Tibial nerve (tissue), 4 donors: ENCODE results near the gene TPP2. TPM values are rescaled to one million over a fixed set of nuclear protein-coding genes. Genes with fewer than 3 reads are reported as not detected.
A peak's percentile ranks its signal among the peaks of the same experiment; 100 is the strongest.

ENCODE experiments used
- DNase-seq, 2 donors: peaks; one replicate each; pipeline ENCODE4 v3.0.0-alpha.2; 2019; ENCODE audit warnings: low spot score in 2 of 2
- H3K27ac ChIP-seq, 4 donors: fragments of 200-600 bp; sonication (generic) in 3 of 4; one replicate each; pipeline ENCODE4 v1.5.1; 2017 to 2019; ENCODE audit warnings: mild to moderate bottlenecking in 1 of 4
- H3K27me3 ChIP-seq, 2 donors: fragments of 200-600 bp; sonication (generic) in 1 of 2; one replicate each; pipeline versions ENCODE4 v1.5.1 to v1.6.0; 2017 to 2019
- H3K36me3 ChIP-seq, 3 donors: fragments of 200-600 bp; sonication (generic); one replicate each; pipeline ENCODE4 v1.5.1; 2018 to 2019
- H3K4me1 ChIP-seq, 4 donors: fragments of 200-600 bp; sonication (generic) in 3 of 4; one replicate each; pipeline ENCODE4 v1.5.1; 2017 to 2019
- H3K4me3 ChIP-seq, 4 donors: fragments of 200-600 bp; sonication (generic) in 3 of 4; one replicate each; pipeline ENCODE4 v1.5.1; 2017 to 2019; ENCODE audit warnings: mild to moderate bottlenecking in 1 of 4, moderate library complexity in 1 of 4
- H3K9me3 ChIP-seq, 4 donors: fragments of 200-600 bp; sonication (generic) in 3 of 4; one replicate each; pipeline ENCODE4 v1.5.1; 2017 to 2019
- EP300 ChIP-seq, 2 donors: sonication (generic); formaldehyde crosslinking; IDR thresholded peaks; one replicate each; pipeline ENCODE4 v1.6.1; 2017; ENCODE audit warnings: antibody characterized with exemption in 2 of 2, mild to moderate bottlenecking in 1 of 2
- POLR2A ChIP-seq, 2 donors: fragments of 450-650 bp; IDR thresholded peaks; one replicate each; pipeline ENCODE4 v1.6.1; 2017; ENCODE audit warnings: antibody characterized with exemption in 2 of 2, mild to moderate bottlenecking in 2 of 2, moderate library complexity in 2 of 2
- WGBS, 2 donors: methylation state at CpG; one replicate each; pipeline ENCODE4 v1.1.5; 2018; 5-methylcytosine and 5-hydroxymethylcytosine counted together
- total RNA-seq, 4 donors: library from RNA; depleted of rRNA; stranded (reverse); fragments of >200 nt; gene quantifications; one replicate each; pipeline ENCODE4 v1.1.0, GENCODE V29; 2016
- TF ChIP-seq, protein P1 (sequence below), 5 experiments: fragments of 200-600 bp in 3 of 5; fragments of 450-650 bp in 2 of 5; sonication (generic) in 3 of 5; IDR thresholded peaks; one replicate each; pipeline ENCODE4 v1.5.1; 2016 to 2019; ENCODE audit warnings: antibody characterized with exemption in 5 of 5, mild to moderate bottlenecking in 3 of 5, moderate library complexity in 2 of 5

The TPP2 gene
- total RNA-seq, 4 donors from 2014 or later: 37.8 to 47.5 (median 43.9) TPM

DNA sequence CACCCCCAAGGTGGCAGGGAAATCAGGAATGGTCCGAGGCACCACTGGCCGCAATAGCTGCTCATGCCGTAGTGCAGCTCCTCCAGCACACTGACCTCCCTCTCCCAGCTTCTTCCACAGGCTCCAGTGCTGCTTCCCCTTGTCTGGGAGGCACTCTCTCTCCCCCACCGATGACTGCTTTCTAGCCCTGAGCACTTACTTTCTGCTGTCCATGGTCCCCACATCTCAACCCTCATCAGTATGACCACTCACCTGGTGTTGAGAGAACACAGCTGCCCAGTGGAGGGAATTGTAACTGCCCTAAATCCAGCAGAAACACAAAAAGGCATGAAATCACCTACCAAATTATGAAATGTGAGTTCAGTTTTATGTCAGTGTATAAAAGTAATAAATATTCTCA is 28.9 kb upstream of the TPP2 start:
- H3K36me3 ChIP-seq: no peaks in the 10 kb centered on the region
- no peaks in the 10 kb centered on the region for H3K4me1 ChIP-seq
- H3K4me3 ChIP-seq: no peak overlapping the region
- no peak overlapping the region for H3K27ac ChIP-seq
- peaks cover 0 to 4% of the 10 kb centered on the region in 2 donors for H3K27me3 ChIP-seq
- H3K9me3 ChIP-seq: no peaks in the 10 kb centered on the region
- no peak for DNase-seq
- WGBS, 2 donors: 79 to 82% methylated on average over 4 of the region's 4 CpGs
- no peak for TF ChIP-seq POLR2A (IDR thresholded peaks at IDR 0.05)
- TF ChIP-seq, protein P1, sequence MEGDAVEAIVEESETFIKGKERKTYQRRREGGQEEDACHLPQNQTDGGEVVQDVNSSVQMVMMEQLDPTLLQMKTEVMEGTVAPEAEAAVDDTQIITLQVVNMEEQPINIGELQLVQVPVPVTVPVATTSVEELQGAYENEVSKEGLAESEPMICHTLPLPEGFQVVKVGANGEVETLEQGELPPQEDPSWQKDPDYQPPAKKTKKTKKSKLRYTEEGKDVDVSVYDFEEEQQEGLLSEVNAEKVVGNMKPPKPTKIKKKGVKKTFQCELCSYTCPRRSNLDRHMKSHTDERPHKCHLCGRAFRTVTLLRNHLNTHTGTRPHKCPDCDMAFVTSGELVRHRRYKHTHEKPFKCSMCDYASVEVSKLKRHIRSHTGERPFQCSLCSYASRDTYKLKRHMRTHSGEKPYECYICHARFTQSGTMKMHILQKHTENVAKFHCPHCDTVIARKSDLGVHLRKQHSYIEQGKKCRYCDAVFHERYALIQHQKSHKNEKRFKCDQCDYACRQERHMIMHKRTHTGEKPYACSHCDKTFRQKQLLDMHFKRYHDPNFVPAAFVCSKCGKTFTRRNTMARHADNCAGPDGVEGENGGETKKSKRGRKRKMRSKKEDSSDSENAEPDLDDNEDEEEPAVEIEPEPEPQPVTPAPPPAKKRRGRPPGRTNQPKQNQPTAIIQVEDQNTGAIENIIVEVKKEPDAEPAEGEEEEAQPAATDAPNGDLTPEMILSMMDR (IDR thresholded peaks at IDR 0.05): no peak
- TF ChIP-seq EP300 (IDR thresholded peaks at IDR 0.05): no peak

DNA sequence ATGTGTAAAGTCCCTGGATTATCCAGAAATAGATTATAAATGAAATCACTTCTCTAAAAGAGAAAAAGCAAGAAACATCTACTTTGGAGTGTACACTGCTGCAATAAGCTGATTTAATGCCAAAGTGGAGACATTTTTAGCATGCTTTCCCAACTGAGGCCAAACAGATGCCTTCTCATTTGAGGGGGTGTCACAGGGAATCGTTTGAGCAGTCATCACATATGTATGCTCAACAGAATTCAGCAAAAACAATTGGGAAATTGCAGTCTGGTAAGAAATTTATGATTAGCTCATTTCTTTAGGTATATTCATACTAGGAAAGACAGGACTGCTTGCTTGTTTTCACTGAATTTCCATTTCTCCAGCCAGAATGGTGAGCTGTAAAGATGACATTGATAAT is 27.3 kb upstream of the TPP2 start:
- H3K27me3 ChIP-seq: peaks cover 0 to 4% of the 10 kb centered on the region in 2 donors
- no peaks in the 10 kb centered on the region for H3K9me3 ChIP-seq
- H3K4me3 ChIP-seq: no peak overlapping the region
- H3K4me1 ChIP-seq: no peaks in the 10 kb centered on the region
- H3K36me3 ChIP-seq: no peaks in the 10 kb centered on the region
- WGBS, 2 donors: 11 to 12% methylated on average over 1 of the region's 1 CpG
- no peak for DNase-seq
- no peak for TF ChIP-seq EP300 (IDR thresholded peaks at IDR 0.05)
- no peak for TF ChIP-seq POLR2A (IDR thresholded peaks at IDR 0.05)
- TF ChIP-seq, protein P1 (IDR thresholded peaks at IDR 0.05): no peak
- no peak overlapping the region for H3K27ac ChIP-seq

DNA sequence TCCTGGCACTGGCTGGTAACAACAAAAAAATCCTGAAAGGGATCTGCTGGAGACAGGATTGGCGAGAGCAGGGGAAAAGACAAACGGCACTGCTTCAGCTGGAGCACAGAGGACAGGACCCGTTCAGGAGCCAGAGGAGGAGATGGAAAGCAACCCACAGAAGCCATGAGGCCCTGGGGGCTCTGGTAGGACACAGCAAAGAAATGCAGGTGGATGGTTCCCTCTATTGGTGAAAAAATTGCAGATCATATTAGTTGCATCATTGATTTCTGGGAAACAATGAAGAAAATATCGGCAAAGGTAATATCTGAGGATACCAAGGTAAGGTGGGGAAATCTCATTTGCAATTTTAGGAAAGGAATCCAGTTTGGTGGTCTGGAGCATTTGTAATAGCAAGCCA is 25.7 kb upstream of the TPP2 start:
- Histone ChIP-seq H3K4me3 (no peak overlapping the region), H3K4me1 (no peaks in the 10 kb centered on the region), H3K27me3 (peaks cover 0 to 4% of the 10 kb centered on the region in 2 donors), H3K27ac (no peak overlapping the region), H3K9me3 (no peaks in the 10 kb centered on the region), H3K36me3 (no peaks in the 10 kb centered on the region)
- DNase-seq: no peak
- TF ChIP-seq EP300 (IDR thresholded peaks at IDR 0.05): no peak
- no peak for TF ChIP-seq POLR2A (IDR thresholded peaks at IDR 0.05)
- TF ChIP-seq, protein P1 (IDR thresholded peaks at IDR 0.05): no peak
- WGBS, 2 donors: 57 to 65% methylated on average over 4 of the region's 4 CpGs

DNA sequence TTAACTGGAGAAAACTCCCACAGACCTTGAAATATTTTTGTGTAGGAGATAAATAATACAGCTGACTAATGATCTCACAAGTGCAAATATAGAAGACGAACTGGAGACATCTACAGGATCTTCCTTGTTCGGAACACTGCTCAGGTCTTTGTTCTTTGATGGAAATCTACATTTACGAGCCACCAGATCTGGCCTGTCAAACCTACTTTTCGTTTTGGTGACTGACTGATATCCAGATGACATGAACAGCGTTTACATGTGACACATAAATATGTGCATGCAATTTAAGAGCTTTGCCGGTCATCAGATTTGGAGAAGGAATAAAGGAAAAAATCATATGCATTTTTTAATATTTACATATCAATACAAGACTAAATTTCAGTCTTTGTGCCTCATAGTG is 24.5 kb upstream of the TPP2 start:
- DNase-seq: no peak
- H3K27me3 ChIP-seq: peaks cover 0 to 4% of the 10 kb centered on the region in 2 donors
- H3K27ac ChIP-seq: no peak overlapping the region
- 59 to 63% methylated on average over 6 of the region's 6 CpGs for WGBS, 2 donors
- H3K4me1 ChIP-seq: no peaks in the 10 kb centered on the region
- no peak for TF ChIP-seq EP300 (IDR thresholded peaks at IDR 0.05)
- TF ChIP-seq, protein P1 (IDR thresholded peaks at IDR 0.05): no peak
- TF ChIP-seq POLR2A (IDR thresholded peaks at IDR 0.05): no peak
- no peaks in the 10 kb centered on the region for H3K36me3 ChIP-seq
- no peaks in the 10 kb centered on the region for H3K9me3 ChIP-seq
- H3K4me3 ChIP-seq: no peak overlapping the region

DNA sequence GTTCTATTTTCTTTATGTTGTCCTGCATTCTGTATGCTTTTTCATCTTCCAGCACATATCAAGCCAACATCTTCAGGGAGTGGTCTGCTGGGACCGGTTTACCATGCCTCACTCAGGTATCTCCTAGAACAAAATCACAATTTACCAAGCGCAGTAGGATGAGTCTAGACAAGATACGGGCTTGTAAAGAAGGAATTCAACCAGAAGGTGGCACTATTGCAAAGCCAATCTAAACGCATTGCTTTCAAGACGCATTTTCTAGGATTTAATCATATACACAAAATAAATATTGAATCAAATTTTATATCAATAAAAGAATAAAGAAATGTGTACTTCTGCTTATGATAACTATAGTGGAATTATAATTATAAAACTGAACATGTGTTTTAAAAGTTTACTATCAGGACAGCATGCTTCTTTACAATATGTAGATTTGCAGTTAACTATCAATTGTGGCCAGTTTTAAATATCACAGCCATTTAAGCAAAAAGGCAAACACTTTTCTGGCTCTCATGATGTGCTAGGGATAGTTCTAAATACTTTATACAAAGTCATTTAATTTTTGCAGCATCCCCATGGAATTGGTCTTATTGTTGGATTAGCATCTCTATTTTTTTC is 16.1 kb upstream of the TPP2 start:
- 1 to 2% methylated on average over 5 of the region's 5 CpGs for WGBS, 2 donors
- H3K4me3 ChIP-seq: no peak overlapping the region
- TF ChIP-seq EP300 (IDR thresholded peaks at IDR 0.05): no peak
- TF ChIP-seq, protein P1 (IDR thresholded peaks at IDR 0.05): peak; percentile 60 to 71 (median 66)
- H3K27me3 ChIP-seq: no peaks in the 10 kb centered on the region
- H3K27ac ChIP-seq: no peak overlapping the region
- H3K9me3 ChIP-seq: no peaks in the 10 kb centered on the region
- no peaks in the 10 kb centered on the region for H3K4me1 ChIP-seq
- no peaks in the 10 kb centered on the region for H3K36me3 ChIP-seq
- peak in 1 of 2 donors; percentile 72 for DNase-seq
